Liver (tissue), 3 donors: Measurements from ENCODE around the gene COL15A1.

Experiments
- CTCF ChIP-seq: fragments of 150-350 bp; IDR thresholded peaks from 2 replicates; pipeline ENCODE4 v1.5.1; 2017; ENCODE audit warnings: improper control_type of control experiment, low read depth, low read length; ENCODE audit not compliant: missing input control
- EGR1 ChIP-seq, 2 donors: IDR thresholded peaks; 2 replicates each; pipeline ENCODE4 v1.6.1; 2016 to 2018; ENCODE audit warnings: antibody characterized with exemption in 2 of 2, low read depth in 2 of 2
- JUND ChIP-seq, 2 donors: IDR thresholded peaks; 2 replicates each; pipeline ENCODE4 v1.6.1; 2016; ENCODE audit warnings: antibody characterized with exemption in 2 of 2
- MAX ChIP-seq: IDR thresholded peaks from 2 replicates; pipeline ENCODE4 v1.6.1; 2016; ENCODE audit warnings: antibody characterized with exemption
- RAD21 ChIP-seq, 2 donors: IDR thresholded peaks; 2 replicates each; pipeline ENCODE4 v1.6.1; 2016; ENCODE audit warnings: antibody characterized with exemption in 2 of 2, mild to moderate bottlenecking in 2 of 2
- SP1 ChIP-seq: IDR thresholded peaks from 2 replicates; pipeline ENCODE4 v1.6.1; 2018; ENCODE audit warnings: antibody characterized with exemption, mild to moderate bottlenecking
- TAF1 ChIP-seq: conservative IDR thresholded peaks from 2 replicates; pipeline ENCODE4 v1.6.1; 2016; ENCODE audit warnings: antibody characterized with exemption, mild to moderate bottlenecking
- YY1 ChIP-seq: IDR thresholded peaks from 2 replicates; pipeline ENCODE4 v1.6.1; 2016; ENCODE audit warnings: antibody characterized with exemption, mild to moderate bottlenecking
- ZBTB33 ChIP-seq: IDR thresholded peaks from 2 replicates; pipeline ENCODE4 v1.6.1; 2016; ENCODE audit warnings: antibody characterized with exemption
- donor health status: healthy.
- donor health status: healthy.

GRCh38 chr9:98907055-98907454 lies 36.7 kb upstream of the COL15A1 start:
- TF ChIP-seq CTCF (no peak), JUND (IDR thresholded peaks at IDR 0.05) (no peak), TAF1 (no peak), SP1 (no peak), YY1 (no peak), MAX (no peak), EGR1 (IDR thresholded peaks at IDR 0.05; ENCODE audit: low read depth in 2 of 2) (no peak), RAD21 (IDR thresholded peaks at IDR 0.05) (no peak), ZBTB33 (no peak)
